Amniotic epithelial cell (primary cell): ENCODE results near the gene DSTYK.

ENCODE experiments used
- DNase-seq: peaks from one replicate; pipeline ENCODE4 v3.0.0-alpha.2; 2010; ENCODE audit warnings: low read depth

The DSTYK gene

DNA sequence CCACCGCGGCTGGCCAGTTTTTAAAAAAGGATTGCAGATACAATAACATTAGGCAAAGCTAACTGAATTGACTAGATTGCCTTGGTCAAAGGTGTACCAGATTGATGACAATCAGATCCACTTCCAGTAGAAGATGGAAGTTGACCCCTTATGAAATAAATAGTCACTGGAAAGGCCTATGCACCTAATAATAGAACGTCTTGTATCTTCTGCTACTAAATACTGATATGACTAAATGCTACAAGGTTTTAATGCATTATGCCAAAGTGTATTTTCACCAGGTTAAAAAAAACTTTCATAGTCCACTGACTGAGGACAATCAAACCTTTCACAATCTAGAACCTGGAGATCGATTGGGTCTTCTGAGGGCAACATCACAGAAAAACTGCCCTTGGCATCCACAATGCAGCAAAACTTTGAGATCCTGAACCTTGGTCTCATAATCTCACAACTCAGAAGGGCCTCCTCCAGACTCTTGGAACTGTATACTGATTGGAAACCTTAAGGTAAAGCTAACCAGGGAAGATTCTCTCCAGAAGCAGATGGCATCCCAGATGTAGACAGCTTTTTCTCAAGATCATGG is 82.0 kb downstream of the DSTYK start:
- DNase-seq: no peak

DNA sequence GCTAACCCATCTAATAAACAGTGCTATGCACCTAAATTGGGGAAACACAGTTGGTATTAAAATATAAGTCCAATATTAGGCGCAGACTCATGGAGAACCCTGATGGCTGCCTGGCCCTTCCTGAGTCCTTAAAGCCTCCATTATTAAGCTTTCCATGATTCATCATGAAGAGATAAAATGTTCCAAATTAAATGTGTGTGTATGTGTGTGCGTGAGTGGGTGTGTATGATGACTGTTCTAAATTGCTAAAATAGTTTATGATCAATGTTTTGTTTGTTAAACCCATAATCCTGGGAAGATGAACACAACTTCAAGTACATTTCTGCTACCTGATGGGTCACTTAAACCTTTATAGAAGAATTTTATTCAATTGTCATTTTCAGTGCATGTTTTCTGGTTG is 83.5 kb downstream of the DSTYK start:
- DNase-seq: peak; percentile 32

DNA sequence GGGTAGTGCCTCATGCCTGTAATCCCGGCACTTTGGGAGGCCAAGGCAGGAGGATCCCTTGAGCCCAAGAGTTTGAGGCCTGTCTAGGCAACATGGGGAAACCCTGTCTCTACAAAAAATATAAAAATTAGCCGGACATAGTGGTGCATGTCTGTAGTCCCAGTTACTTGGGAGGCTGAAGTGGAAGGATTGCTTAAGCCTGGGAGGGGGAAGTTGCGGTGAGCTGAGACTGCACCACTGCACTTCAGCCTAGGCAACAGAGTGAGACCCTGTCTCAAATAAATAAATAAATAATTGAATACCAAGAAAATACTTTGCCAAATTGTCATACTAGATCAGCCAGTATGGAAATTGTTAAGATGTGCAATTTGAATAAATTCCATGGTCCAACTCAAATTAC is 83.9 kb downstream of the DSTYK start:
- no peak for DNase-seq

DNA sequence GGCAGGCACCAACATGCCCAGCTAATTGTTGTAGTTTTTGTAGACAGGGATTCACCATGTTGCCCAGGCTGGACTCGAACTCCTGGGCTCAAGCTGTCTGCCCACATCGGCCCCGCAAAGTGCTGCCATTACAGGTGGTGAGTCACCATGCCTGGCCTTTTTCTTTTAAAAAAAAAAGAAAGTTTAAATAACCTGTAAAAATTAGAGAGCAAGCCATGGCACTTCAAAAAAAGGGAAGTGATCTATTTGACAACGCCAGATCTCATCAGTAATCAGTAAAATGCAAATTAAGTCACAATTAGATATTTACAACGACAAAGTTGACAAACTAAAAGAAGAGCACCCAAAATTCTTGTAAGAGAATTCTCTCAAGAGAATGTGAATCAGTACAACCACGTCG is 86.8 kb downstream of the DSTYK start:
- no peak for DNase-seq

GRCh38 chr1:205122489-205122882 is 89.0 kb downstream of the DSTYK start:
- no peak for DNase-seq

- DNase-seq: peak; percentile 98
These were observed 89.6 kb downstream of the DSTYK start, which contains the start of gene RBBP5 for GRCh38 chr1:205121660-205122488. TSS of gene RBBP5 (minus strand) at chr1:205121978. CDS start at chr1:205121873, 105 bp downstream.

GRCh38 chr1:205118752-205119151 is 92.8 kb downstream of the DSTYK start:
- DNase-seq: no peak

GRCh38 chr1:205111354-205111753 is 100.1 kb downstream of the DSTYK start:
- DNase-seq: no peak

DNA sequence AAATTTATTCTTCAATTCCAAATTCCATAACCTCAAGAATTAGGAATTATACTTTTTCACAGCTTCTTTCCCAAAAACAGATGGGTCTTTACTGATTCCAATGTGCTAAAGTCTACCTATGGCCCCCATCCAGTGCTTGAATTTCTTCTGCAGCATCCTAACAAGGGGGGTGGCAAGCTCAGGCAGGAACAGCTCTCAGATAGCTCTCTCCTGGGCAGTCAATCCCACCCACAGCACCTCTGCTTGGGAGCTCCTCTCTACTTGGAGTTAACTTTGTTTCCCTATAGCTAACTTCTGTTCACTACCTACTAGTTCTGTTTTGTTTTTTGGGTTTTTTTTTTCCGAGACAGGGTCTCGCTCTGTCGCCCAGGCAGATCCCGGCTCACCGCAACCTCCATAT is 101.8 kb downstream of the DSTYK start:
- DNase-seq: no peak

GRCh38 chr1:205109269-205109668 is 102.2 kb downstream of the DSTYK start:
- no peak for DNase-seq

DNA sequence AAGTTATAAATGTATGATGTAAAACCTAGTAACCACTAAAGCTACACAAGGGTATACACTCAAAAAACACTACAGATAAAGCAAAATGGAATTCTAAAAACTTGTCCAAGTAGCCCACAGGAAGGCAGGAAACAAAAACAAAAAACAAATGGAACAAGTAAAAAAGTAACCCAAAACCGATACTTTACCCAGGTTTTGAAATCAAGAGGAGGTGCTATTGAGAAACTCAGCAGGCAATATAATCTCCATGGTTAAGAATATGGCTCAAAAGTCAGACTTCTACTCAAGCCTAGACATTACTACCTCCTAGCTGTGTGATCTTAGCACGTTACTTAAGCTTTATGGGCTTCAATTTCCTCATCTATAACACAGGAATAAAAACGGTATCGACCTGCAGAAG is 103.0 kb downstream of the DSTYK start:
- no peak for DNase-seq

- DNase-seq: no peak
These were observed 104.2 kb downstream of the DSTYK start for GRCh38 chr1:205107327-205107726.

DNA sequence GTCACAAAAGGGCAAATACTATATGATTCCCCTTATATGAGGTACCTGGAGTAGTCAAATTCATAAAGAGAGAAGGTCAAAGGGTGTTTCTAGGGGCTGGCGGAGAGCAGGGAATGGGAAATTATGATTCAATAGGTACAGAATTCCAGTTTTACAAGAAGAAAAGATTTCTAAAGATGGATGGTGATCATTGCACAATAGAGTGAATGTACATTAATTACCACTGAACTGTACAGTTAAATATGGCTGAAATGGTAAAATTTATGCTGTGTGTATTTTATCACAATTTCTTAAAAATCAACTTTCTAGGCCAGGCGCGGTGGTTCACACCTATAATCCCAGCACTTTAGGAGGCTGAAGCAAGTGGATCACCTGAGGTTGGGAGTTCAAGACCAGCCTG is 109.1 kb downstream of the DSTYK start:
- DNase-seq: no peak

DNA sequence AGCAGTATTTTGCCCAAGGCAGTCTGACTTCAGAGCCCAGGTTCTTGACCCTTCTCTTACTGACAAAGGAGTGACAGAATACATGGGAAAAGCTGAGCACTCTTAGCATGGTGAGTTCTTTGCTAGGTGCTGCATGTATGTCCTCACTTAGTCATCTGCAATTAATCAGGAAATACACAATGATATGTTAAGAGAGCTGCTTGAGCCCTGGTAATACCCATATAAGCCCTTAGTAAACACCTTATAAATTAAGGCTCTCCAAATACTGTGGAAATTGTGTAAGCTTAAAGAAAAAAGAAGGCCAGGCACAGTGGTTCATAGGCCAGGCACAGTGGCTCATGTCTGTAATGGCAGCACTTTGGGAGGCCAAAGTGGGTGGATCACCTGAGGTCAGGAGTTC is 113.3 kb downstream of the DSTYK start:
- DNase-seq: no peak

DNA sequence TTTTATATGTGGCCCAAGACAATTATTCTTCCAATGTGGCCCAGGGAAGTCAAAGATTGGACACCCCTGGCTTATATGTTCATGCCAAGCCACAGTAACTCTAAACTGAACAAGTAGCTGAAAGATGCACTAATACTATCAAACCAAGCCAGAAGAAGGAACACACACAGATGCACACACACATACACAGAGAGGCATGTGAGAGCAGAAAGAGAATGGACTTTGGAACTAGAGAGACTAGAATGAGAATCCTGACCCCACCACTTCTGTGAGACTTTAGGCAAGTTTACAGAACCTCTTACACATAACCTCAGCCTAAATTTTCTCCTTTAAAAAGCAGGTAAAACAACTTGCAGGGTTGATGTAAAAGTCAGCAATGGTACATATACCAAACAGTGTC is 116.1 kb downstream of the DSTYK start:
- no peak for DNase-seq
